PC-3 (cell line): ENCODE results near the gene LSG1. TPM values are rescaled to one million over a fixed set of nuclear protein-coding genes. Genes with fewer than 3 reads are reported as not detected.
A peak's percentile ranks its signal among the peaks of the same experiment; 100 is the strongest.

Experiments used
- ATAC-seq: fragments of 200-7000 bp; cut with Tn5 transposase; 2 replicates; pipeline ENCODE4 v1.9.1; 2020; ENCODE audit warnings: mild to moderate bottlenecking, moderate library complexity
- BruUV-seq: library from RNA; stranded (reverse); fragments of 400-500 nt; replicated peaks from 2 replicates; lab custom pipeline; 2021; lab: Mats Ljungman, UMichigan
- CTCF ChIA-PET: fragments of 300-600 bp; sonication (Branson Sonifier 250); formaldehyde crosslinking; loops from one replicate; lab custom pipeline; 2022; ENCODE audit warnings: antibody characterized with exemption; lab: Charles Lee
- POLR2A ChIA-PET: fragments of 300-600 bp; sonication (Branson Sonifier 250); formaldehyde crosslinking; loops from one replicate; lab custom pipeline; 2022; ENCODE audit warnings: antibody characterized with exemption; ENCODE audit not compliant: unreplicated experiment; lab: Charles Lee
- DNase-seq: peaks from one replicate; pipeline ENCODE4 v3.0.0-alpha.2; 2015
- H2AFZ ChIP-seq: fragments of 300-600 bp; sonication (generic); 2 replicates; pipeline ENCODE4 v1.6.0; 2016; ENCODE audit warnings: antibody characterized with exemption, low read length
- H3F3A ChIP-seq: fragments of 300-600 bp; sonication (generic); one replicate; pipeline ENCODE4 v1.6.0; 2017; ENCODE audit warnings: antibody characterized with exemption, low read length, control low read depth, mild to moderate bottlenecking; ENCODE audit not compliant: unreplicated experiment
- H3K27ac ChIP-seq: fragments of 300-600 bp; sonication (generic); 2 replicates; pipeline ENCODE4 v1.5.1; 2016; ENCODE audit warnings: mild to moderate bottlenecking, low read length
- H3K27me3 ChIP-seq: fragments of 300-600 bp; sonication (generic); 2 replicates; pipeline ENCODE4 v1.6.1; 2016; ENCODE audit warnings: low read length, mixed read lengths
- H3K36me3 ChIP-seq: fragments of 300-600 bp; sonication (generic); 2 replicates; pipeline ENCODE4 v1.6.1; 2016; ENCODE audit warnings: low read depth, mixed run types, low read length, mixed read lengths
- H3K4me1 ChIP-seq: fragments of 300-600 bp; sonication (generic); 2 replicates; pipeline ENCODE4 v1.5.1; 2016; ENCODE audit warnings: low read length; ENCODE audit not compliant: insufficient read depth
- H3K4me2 ChIP-seq: fragments of 300-600 bp; sonication (generic); 2 replicates; pipeline ENCODE4 v1.6.0; 2016; ENCODE audit warnings: low read length
- H3K4me3 ChIP-seq: fragments of 300-600 bp; sonication (generic); 2 replicates; pipeline ENCODE4 v1.5.1; 2016; ENCODE audit warnings: mild to moderate bottlenecking, low read length, mixed read lengths
- H3K79me2 ChIP-seq: fragments of 300-600 bp; sonication (generic); 2 replicates; pipeline ENCODE4 v1.6.1; 2017; ENCODE audit warnings: low read length, mixed read lengths
- H3K9ac ChIP-seq: fragments of 300-600 bp; sonication (generic); 2 replicates; pipeline ENCODE4 v1.6.0; 2016; ENCODE audit warnings: mild to moderate bottlenecking, low read length
- H3K9me2 ChIP-seq: fragments of 300-600 bp; sonication (generic); replicated peaks from 2 replicates; pipeline ENCODE4 v1.6.1; 2016; ENCODE audit warnings: mixed run types, low read length, mixed read lengths
- H3K9me3 ChIP-seq: fragments of 300-600 bp; sonication (generic); 2 replicates; pipeline ENCODE4 v1.6.1; 2016; ENCODE audit warnings: low read length, mixed read lengths
- H4K20me1 ChIP-seq: fragments of 300-600 bp; sonication (generic); 2 replicates; pipeline ENCODE4 v1.6.1; 2016; ENCODE audit warnings: low read length, mixed read lengths
- EZH2 ChIP-seq: fragments of 300-600 bp; sonication (generic); IDR thresholded peaks from one replicate; pipeline ENCODE4 v1.6.1; 2017; ENCODE audit warnings: antibody characterized with exemption, mild to moderate bottlenecking, low read length; ENCODE audit not compliant: unreplicated experiment
- EZH2phosphoT487 ChIP-seq: fragments of 300-600 bp; sonication (generic); IDR thresholded peaks from 2 replicates; pipeline ENCODE4 v1.6.1; 2018; ENCODE audit warnings: mild to moderate bottlenecking, antibody characterized with exemption, low read length, borderline replicate concordance
- intact Hi-C: fragments of 100-400 bp; cut with micrococcal nuclease; formaldehyde crosslinking; loops from 2 replicates; pipeline ENCODE4 v1.9.0; 2023
- total RNA-seq: library from RNA; depleted of rRNA; stranded (reverse); fragments of >200 nt; gene quantifications from 2 replicates; pipeline ENCODE4 v1.2.3, GENCODE V29; 2014
- TF ChIP-seq, protein P1 (sequence below): fragments of 300-600 bp; sonication (generic); conservative IDR thresholded peaks from 2 replicates; pipeline ENCODE4 v1.5.1; 2017; ENCODE audit warnings: antibody characterized with exemption, low read depth, mild to moderate bottlenecking, low read length

Gene LSG1
- total RNA-seq, 1 experiment from 2014 or later, result 83.8 TPM

DNA sequence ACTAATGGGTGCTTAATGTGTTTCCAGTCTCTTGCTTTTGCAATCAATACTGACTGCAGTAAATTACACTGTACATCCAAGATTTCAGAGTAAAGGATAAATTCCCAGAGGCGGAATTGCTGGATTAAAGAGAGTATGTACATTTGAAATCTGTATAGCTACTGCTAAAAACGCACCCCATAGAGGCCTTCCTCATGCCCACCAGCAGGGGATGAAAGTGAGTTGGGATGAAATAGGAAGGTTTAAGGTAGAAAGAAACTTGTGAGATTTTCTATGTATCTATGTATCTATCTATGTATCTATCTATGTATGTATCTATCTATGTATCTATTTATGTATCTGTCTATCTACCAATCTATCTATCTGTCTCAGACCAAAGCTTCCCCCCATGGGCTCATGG, 67.2 kb downstream of the LSG1 start:
- Histone ChIP-seq H3F3A (no peaks in the 10 kb centered on the region), H3K4me1 (no peaks in the 10 kb centered on the region), H3K9ac (no peak overlapping the region), H3K9me2 (no peaks in the 10 kb centered on the region), H4K20me1 (no peaks in the 10 kb centered on the region), H3K9me3 (no peaks in the 10 kb centered on the region), H2AFZ (no peak overlapping the region), H3K4me2 (no peak overlapping the region), H3K4me3 (no peak overlapping the region), H3K27me3 (no peaks in the 10 kb centered on the region), H3K27ac (no peak overlapping the region), H3K79me2 (no peaks in the 10 kb centered on the region), H3K36me3 (no peaks in the 10 kb centered on the region)
- intact Hi-C loops, result no loop called here
- TF ChIP-seq EZH2phosphoT487 (no peak), EZH2 (no peak)
- TF ChIP-seq, protein P1, sequence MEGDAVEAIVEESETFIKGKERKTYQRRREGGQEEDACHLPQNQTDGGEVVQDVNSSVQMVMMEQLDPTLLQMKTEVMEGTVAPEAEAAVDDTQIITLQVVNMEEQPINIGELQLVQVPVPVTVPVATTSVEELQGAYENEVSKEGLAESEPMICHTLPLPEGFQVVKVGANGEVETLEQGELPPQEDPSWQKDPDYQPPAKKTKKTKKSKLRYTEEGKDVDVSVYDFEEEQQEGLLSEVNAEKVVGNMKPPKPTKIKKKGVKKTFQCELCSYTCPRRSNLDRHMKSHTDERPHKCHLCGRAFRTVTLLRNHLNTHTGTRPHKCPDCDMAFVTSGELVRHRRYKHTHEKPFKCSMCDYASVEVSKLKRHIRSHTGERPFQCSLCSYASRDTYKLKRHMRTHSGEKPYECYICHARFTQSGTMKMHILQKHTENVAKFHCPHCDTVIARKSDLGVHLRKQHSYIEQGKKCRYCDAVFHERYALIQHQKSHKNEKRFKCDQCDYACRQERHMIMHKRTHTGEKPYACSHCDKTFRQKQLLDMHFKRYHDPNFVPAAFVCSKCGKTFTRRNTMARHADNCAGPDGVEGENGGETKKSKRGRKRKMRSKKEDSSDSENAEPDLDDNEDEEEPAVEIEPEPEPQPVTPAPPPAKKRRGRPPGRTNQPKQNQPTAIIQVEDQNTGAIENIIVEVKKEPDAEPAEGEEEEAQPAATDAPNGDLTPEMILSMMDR, result peak; percentile 63
- ATAC-seq (peak; percentile 81), DNase-seq (peak; percentile 25)
- CTCF ChIA-PET, result interaction anchor here (0.5 to 0.7 kb wide), 4 partner anchors 28 to 397 kb away, joined by 3 to 4 read pairs (median 4); no protein-coding TSS in a partner anchor
- BruUV-seq, result no TSS peak
- POLR2A ChIA-PET, result no interaction called here

DNA sequence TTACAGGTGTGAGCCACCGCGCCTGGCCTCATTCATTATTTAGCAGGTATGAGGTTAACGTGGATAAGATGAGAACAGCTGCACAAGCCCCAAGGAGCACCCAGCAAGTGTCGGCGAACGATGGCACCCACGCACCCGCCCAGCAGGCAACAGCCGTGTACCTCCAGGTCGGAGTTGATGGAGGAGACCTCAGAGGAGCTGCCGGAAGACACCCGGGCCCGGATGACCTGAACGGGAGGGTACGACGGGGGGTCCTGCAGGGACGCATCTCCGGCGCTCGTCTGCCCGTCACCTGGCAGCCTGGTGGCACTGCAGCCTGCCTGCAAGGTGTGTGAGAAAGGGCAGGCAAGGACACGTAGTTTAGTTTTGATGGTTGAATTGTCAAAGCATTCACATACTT, 67.9 kb downstream of the LSG1 start:
- H2AFZ ChIP-seq, result no peak overlapping the region
- no peak for ATAC-seq
- no peak overlapping the region for H3K4me3 ChIP-seq
- no peak for DNase-seq
- H3K9me2 ChIP-seq, result no peaks in the 10 kb centered on the region
- intact Hi-C loops, result no loop called here
- H3K27me3 ChIP-seq, result no peaks in the 10 kb centered on the region
- no peak overlapping the region for H3K4me2 ChIP-seq
- H3K79me2 ChIP-seq, result no peaks in the 10 kb centered on the region
- no peak overlapping the region for H3K27ac ChIP-seq
- no peaks in the 10 kb centered on the region for H3K4me1 ChIP-seq
- no peak for TF ChIP-seq EZH2phosphoT487
- no peak for TF ChIP-seq EZH2
- TF ChIP-seq, protein P1, result no peak
- POLR2A ChIA-PET, result no interaction called here
- no TSS peak for BruUV-seq
- no peaks in the 10 kb centered on the region for H3K36me3 ChIP-seq
- no peaks in the 10 kb centered on the region for H4K20me1 ChIP-seq
- no peak overlapping the region for H3K9ac ChIP-seq
- H3F3A ChIP-seq, result no peaks in the 10 kb centered on the region
- CTCF ChIA-PET, result interaction anchor here (0.5 to 0.7 kb wide), 3 partner anchors 77 to 235 kb away, joined by 3 read pairs; no protein-coding TSS in a partner anchor
- no peaks in the 10 kb centered on the region for H3K9me3 ChIP-seq

DNA sequence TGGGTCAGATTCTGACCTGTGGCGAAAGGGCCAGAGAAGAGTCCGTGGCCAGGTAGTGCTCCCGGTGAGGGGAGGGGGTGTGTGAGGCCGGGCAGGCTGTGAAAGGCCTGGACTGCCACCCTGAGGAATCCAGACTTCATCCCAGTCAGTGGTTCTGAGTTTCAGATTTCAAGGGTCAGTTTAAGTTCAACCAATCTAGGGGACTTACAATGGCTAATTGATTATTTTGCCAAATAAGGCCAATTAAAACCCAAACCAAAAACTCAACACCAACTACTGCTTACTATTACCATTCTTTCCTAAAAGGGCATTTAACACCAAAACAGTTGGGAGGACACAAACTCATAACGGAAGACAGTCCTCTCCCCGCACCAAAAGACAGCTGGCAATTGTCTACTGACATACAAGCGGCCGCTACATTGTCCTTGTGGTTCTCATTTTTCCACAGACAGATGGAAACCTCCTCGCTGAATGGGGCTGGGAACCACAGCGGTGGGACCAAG, 69.3 kb downstream of the LSG1 start:
- no peaks in the 10 kb centered on the region for H3K9me3 ChIP-seq
- ChIA-PET CTCF (interaction anchor here (0.6 kb wide), 1 partner anchor 226 kb away, joined by 3 read pairs; no protein-coding TSS in a partner anchor), POLR2A (no interaction called here)
- no peak overlapping the region for H3K4me3 ChIP-seq
- H3F3A ChIP-seq, result no peaks in the 10 kb centered on the region
- H3K4me1 ChIP-seq, result no peaks in the 10 kb centered on the region
- no peak overlapping the region for H3K27ac ChIP-seq
- ATAC-seq (no peak), DNase-seq (no peak)
- H4K20me1 ChIP-seq, result no peaks in the 10 kb centered on the region
- no peaks in the 10 kb centered on the region for H3K36me3 ChIP-seq
- BruUV-seq, result no TSS peak
- intact Hi-C loops, result no loop called here
- H3K9ac ChIP-seq, result no peak overlapping the region
- H3K27me3 ChIP-seq, result no peaks in the 10 kb centered on the region
- H3K79me2 ChIP-seq, result no peaks in the 10 kb centered on the region
- no peak overlapping the region for H3K4me2 ChIP-seq
- TF ChIP-seq, protein P1, result no peak
- no peak for TF ChIP-seq EZH2
- TF ChIP-seq EZH2phosphoT487, result no peak
- H2AFZ ChIP-seq, result no peak overlapping the region
- H3K9me2 ChIP-seq, result no peaks in the 10 kb centered on the region
